SH-SY5Y (cell line): ENCODE data around the gene TESK1.

Source experiments
- GATA2 ChIP-seq: IDR thresholded peaks from 2 replicates; pipeline ENCODE4 v1.6.1; 2011; ENCODE audit warnings: mild to moderate bottlenecking, low read depth, low read length
- GATA3 ChIP-seq: IDR thresholded peaks from 2 replicates; pipeline ENCODE4 v1.6.1; 2011; ENCODE audit warnings: low read depth, mild to moderate bottlenecking, low read length, moderate library complexity

- TF ChIP-seq GATA2 (no peak), GATA3 (no peak)
Measured at GRCh38 chr9:35563791-35564197, 41.3 kb upstream of the TESK1 start.
